ENCODE measurements around the gene NDUFS6.

Gene NDUFS6

DNA sequence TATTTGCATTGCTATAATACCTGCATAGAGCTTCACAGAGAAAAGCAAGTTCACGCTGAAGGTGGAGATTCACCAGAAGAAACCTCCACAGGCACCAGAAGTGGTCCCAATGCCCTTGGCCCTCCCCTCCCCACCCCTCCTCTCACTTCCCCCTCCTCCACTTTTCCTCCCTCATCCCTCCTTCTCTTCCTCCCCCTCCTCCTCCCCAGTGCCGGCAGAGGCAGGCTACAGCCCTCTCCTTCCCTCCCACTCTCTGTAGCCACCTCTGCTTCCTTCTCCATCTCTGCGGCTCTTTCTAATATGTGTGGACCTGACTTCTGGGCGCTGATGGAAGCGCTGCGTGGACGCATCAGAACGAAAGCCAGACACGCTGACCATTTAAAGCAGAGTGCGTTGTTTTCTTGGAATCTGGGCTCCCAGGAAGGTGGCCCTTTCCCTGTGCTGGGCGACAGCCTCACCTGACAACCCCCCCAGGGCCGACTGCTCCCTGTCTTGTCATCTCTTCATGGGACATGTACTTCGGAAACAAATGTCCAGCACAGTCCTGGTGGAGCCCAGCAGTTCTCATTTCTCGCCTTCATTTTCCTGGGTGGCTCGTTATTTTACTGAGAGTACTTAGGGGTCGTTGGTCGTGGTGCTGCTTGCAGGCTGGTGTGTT, 29.5 kb downstream of the NDUFS6 start:
- Histone ChIP-seq H3K4me3 (ENCODE audit: low read depth in 1 of 2, low read length in 1 of 2) (no peak overlapping the region), H3K9me3 (no peaks in the 10 kb centered on the region), H3K4me1 (ENCODE audit: control insufficient read depth in 1 of 2, insufficient read depth in 1 of 2, low read depth in 1 of 2, low read length in 1 of 2) (no peaks in the 10 kb centered on the region), H3K36me3 (peaks cover under 1% of the 10 kb centered on the region), H3K27me3 (peaks cover 46% of the 10 kb centered on the region), H3K27ac (no peak overlapping the region)
- no peak for TF ChIP-seq CTCF (IDR thresholded peaks at IDR 0.05)

- H3K4me1 ChIP-seq (ENCODE audit: control insufficient read depth in 1 of 2, insufficient read depth in 1 of 2, low read depth in 1 of 2, low read length in 1 of 2) = no peaks in the 10 kb centered on the region
- H3K27ac ChIP-seq = no peak overlapping the region
- H3K27me3 ChIP-seq = peaks cover 51% of the 10 kb centered on the region
- H3K4me3 ChIP-seq (ENCODE audit: low read depth in 1 of 2, low read length in 1 of 2) = no peak overlapping the region
- H3K9me3 ChIP-seq = no peaks in the 10 kb centered on the region
- no peak for TF ChIP-seq CTCF (IDR thresholded peaks at IDR 0.05)
- H3K36me3 ChIP-seq = no peaks in the 10 kb centered on the region
These were observed 30.1 kb downstream of the NDUFS6 start for GRCh38 chr5:1831257-1831656.

- H3K36me3 ChIP-seq = no peaks in the 10 kb centered on the region
- H3K9me3 ChIP-seq = no peaks in the 10 kb centered on the region
- H3K27me3 ChIP-seq = peaks cover 57% of the 10 kb centered on the region
- no peak overlapping the region for H3K4me3 ChIP-seq (ENCODE audit: low read depth in 1 of 2, low read length in 1 of 2)
- TF ChIP-seq CTCF (IDR thresholded peaks at IDR 0.05) = no peak
- no peaks in the 10 kb centered on the region for H3K4me1 ChIP-seq (ENCODE audit: control insufficient read depth in 1 of 2, insufficient read depth in 1 of 2, low read depth in 1 of 2, low read length in 1 of 2)
- no peak overlapping the region for H3K27ac ChIP-seq
These were observed 30.6 kb downstream of the NDUFS6 start for GRCh38 chr5:1831677-1832313.

DNA sequence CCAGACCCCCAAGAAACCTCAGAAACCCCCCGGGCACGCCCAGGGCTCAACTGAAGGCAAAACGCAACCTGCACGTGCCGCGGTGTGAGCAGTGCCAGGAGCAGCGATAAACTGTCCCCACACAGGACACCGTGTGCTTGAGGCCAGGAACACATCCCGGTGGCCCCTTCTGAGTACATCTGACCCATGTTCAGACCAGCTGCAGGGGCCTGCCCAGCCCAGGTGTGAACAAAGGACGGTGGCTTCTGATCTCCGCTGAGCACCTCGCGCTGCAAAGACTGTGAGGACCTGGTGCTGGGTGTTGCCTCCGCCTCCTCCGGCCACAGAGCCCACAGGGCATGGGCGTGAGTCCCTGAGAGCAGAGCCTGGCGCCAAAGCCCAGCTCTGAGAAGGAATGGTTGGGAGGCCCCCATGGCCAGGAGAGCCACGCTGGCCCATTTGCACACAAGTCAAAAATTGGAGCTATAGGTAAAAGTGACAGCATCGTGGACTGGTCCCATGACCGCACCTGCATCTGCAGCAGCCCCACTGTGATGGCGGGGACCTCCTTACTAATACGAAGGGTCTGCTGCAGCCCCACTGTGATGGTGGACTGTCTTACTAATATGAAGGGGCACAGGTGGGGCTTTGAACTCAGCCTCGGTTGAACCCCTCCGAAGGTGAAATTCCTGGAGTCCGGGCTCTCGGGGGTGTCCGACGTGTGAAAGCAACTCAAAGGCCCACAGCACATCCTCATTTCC, 31.5 kb downstream of the NDUFS6 start:
- no peak for TF ChIP-seq CTCF (IDR thresholded peaks at IDR 0.05)
- no peak overlapping the region for H3K4me3 ChIP-seq (ENCODE audit: low read depth in 1 of 2, low read length in 1 of 2)
- H3K27ac ChIP-seq = no peak overlapping the region
- H3K27me3 ChIP-seq = peaks cover 61% of the 10 kb centered on the region
- H3K36me3 ChIP-seq = no peaks in the 10 kb centered on the region
- H3K9me3 ChIP-seq = no peaks in the 10 kb centered on the region
- H3K4me1 ChIP-seq (ENCODE audit: control insufficient read depth in 1 of 2, insufficient read depth in 1 of 2, low read depth in 1 of 2, low read length in 1 of 2) = no peaks in the 10 kb centered on the region

GRCh38 chr5:1833264-1834021, 32.2 kb downstream of the NDUFS6 start:
- Histone ChIP-seq H3K27ac (no peak overlapping the region), H3K4me1 (ENCODE audit: control insufficient read depth in 1 of 2, insufficient read depth in 1 of 2, low read depth in 1 of 2, low read length in 1 of 2) (no peaks in the 10 kb centered on the region), H3K9me3 (no peaks in the 10 kb centered on the region), H3K36me3 (no peaks in the 10 kb centered on the region), H3K27me3 (peaks cover 61% of the 10 kb centered on the region), H3K4me3 (ENCODE audit: low read depth in 1 of 2, low read length in 1 of 2) (no peak overlapping the region)
- TF ChIP-seq CTCF (IDR thresholded peaks at IDR 0.05) = no peak

All from neutrophil (primary cell).